Adrenal gland (tissue), 5 donors: ENCODE data around the gene STK32C.

Experiments
- POLR2A ChIP-seq, 2 donors: fragments of 450-650 bp; IDR thresholded peaks; one replicate each; pipeline ENCODE4 v1.6.1; 2017; ENCODE audit warnings: antibody characterized with exemption in 2 of 2, mild to moderate bottlenecking in 2 of 2, moderate library complexity in 1 of 2
- TF ChIP-seq, protein P1 (sequence below), 6 experiments: fragments of 450-650 bp in 4 of 6; fragments of 200-600 bp in 2 of 6; sonication (generic) in 1 of 6; IDR thresholded peaks; 1 replicate in 5 of 6; 2 replicates in 1 of 6; pipeline versions ENCODE4 v1.5.1 to v1.8.0; 2016 to 2021; ENCODE audit warnings: antibody characterized with exemption in 6 of 6, mild to moderate bottlenecking in 2 of 6, moderate library complexity in 1 of 6
- donor health status: DM: no; HTN: no; CAD: no.

DNA sequence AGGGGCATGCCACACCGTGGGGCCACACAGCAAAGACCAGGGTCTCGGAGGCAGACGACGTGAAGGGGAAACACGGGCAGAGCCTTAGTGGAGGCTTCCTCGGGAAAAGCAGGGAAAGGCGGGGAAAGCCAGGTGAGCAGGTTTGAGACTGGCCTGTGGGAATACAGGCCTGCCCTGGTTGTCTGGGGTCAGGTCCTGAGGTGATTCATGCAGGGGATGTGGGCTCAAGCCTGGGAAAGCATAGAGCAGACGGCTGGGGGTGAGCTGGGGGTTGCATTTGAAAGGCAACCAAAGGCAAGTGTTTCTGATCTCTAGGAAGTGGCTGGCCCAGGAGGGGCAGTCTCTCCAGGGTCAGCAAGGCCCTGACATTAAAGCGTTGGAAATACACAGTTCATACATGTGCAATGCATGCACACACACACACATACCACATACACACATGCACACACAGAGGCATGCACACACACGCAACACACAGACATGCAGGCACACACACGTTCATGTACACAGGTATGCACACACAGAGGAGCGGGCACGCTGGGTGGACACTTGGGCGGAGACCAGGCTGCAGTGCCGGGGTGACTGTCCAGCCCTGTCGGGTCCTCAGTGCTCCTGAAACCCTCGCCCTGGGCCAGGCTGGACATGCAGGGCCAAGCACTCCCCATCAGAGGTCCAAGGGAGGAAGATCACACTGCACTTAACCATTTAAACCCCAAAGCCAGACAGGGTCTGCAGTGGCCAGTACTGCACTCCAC lies 69.2 kb downstream of the STK32C start:
- TF ChIP-seq, protein P1, sequence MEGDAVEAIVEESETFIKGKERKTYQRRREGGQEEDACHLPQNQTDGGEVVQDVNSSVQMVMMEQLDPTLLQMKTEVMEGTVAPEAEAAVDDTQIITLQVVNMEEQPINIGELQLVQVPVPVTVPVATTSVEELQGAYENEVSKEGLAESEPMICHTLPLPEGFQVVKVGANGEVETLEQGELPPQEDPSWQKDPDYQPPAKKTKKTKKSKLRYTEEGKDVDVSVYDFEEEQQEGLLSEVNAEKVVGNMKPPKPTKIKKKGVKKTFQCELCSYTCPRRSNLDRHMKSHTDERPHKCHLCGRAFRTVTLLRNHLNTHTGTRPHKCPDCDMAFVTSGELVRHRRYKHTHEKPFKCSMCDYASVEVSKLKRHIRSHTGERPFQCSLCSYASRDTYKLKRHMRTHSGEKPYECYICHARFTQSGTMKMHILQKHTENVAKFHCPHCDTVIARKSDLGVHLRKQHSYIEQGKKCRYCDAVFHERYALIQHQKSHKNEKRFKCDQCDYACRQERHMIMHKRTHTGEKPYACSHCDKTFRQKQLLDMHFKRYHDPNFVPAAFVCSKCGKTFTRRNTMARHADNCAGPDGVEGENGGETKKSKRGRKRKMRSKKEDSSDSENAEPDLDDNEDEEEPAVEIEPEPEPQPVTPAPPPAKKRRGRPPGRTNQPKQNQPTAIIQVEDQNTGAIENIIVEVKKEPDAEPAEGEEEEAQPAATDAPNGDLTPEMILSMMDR (IDR thresholded peaks at IDR 0.05), result no peak
- TF ChIP-seq POLR2A (IDR thresholded peaks at IDR 0.05), result no peak
